Activated CD4-positive, alpha-beta T cell treated with anti-CD3 and anti-CD28 coated beads for 1 hour (primary cell): Measurements from ENCODE around the gene FOXJ3.
"Not testable (repeated sequence)": the region's sequence is repeated elsewhere in the genome, so short reads cannot be mapped to it uniquely, and the experiment has no call there.

Experiments used
- DNase-seq: peaks from one replicate; pipeline ENCODE4 v3.0.0-alpha.2; 2020

The FOXJ3 gene

DNA sequence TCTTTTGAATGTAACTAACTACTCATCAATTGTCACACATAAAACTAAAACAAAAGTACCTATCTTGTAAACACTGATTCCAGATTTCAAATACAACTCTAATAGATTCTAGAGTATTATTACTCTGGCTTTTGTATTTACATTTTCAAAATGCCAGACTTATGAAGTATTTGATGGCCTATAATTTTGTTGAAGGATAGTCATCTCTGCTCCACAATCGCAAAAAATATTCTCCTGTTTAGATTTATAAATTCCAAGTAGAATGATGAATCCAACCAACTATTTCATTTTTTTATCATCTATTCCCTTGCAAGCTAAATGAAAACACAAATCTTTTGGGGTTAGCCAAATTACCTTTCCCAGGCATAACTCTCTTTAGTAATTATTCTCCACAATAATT lies 95.5 kb downstream of the FOXJ3 start:
- DNase-seq: no peak

DNA sequence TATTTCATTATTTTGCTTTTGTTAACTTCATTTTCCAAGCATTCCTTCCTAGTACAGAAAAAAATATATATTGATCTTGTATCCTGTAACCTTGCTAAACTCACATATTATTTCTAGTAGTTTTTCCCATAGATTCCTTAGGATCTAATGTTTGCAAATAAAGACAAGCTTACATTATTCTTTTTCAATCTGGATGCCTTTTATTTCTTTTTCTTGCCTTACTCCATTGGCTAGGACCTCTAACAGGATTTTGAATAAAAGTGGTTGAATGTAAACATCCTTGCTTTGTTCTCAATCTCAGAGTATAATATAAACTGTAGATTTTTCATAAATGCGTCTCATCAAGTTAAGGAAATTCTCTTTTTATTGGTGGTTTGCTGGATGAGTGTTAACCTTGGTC lies 96.0 kb downstream of the FOXJ3 start:
- no peak for DNase-seq

DNA sequence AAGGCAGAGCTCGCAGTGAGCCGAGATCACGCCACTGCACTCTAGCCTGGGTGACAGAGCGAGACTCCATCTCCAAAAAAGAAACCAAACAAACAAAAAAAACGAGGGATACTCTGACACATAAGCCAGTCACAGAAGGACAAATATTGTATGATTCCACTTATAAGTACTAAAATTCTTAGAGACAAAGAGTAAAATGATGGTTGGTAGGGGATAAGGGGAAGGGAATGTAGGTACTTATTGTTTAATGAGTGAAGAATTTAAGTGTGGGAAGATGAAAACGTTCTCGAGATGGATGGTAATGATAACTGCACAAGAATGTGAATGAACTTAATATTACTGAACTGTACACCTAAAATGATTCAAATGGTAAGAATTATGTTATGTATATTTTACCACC lies 103.8 kb downstream of the FOXJ3 start:
- DNase-seq: no peak

DNA sequence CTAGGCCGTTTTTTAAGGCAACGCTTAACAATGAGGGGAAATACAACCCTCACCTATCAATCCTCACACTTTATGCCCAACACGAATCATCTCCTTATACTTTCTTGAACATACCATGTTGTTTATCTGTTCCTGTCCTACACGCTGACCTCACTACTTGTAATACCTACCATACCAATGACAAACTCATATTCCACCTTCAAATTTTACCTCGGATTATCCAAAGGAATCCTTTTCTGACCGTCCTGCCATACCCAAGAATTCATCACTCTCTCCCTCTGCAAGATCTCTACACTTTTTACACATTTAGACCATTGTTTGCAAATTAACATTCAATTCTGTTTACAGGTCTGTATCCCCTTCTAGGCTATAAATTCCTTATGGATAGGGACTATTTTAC lies 106.1 kb downstream of the FOXJ3 start:
- no peak for DNase-seq

DNA sequence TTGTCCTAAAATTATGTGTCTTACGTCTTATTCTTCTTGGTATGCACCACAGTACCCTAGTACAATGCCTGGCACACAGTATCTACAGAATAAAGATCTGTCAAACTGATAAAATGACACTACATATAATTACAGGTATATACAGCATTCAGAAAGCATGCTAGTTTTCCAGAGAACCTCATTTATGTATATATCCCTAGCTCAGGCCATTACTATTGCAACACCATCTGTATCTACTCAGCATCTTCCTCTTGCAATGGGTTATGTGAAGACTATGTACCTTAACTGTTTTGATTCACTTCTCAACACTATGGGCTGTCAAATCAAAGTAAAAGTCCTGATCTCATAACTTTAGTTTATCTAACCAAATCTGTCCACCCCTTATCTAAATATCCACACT lies 112.0 kb downstream of the FOXJ3 start:
- no peak for DNase-seq

GRCh38 chr1:42221952-42222606 lies 113.0 kb downstream of the FOXJ3 start:
- DNase-seq: no peak

- no peak for DNase-seq
Observed at GRCh38 chr1:42221456-42221855, 113.6 kb downstream of the FOXJ3 start.

DNA sequence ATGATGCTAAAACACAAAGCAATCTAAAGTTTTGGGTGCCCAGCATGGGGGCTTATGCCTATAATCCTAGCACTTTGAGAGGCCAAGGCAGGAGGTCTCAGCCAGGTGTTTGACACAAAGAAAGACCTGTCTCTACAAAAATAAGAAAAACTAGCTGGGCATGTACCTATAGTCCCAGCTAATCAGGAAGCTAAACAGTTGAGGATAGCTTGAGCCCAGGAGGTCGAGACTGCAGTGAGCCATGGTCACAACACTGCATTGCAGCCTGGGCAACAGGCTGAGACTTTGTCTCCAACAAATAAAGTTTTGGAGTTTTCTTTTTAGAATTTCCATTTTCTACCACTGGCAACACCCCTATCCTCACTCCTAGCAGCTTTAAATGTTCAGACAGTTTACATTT lies 115.4 kb downstream of the FOXJ3 start:
- no peak for DNase-seq

GRCh38 chr1:42214447-42214871 lies 120.6 kb downstream of the FOXJ3 start:
- no peak for DNase-seq

- no peak for DNase-seq
Observed at GRCh38 chr1:42211224-42211623, 123.8 kb downstream of the FOXJ3 start.

GRCh38 chr1:42210421-42211133 lies 124.5 kb downstream of the FOXJ3 start:
- DNase-seq: no peak

GRCh38 chr1:42209526-42210251 lies 125.3 kb downstream of the FOXJ3 start:
- no peak for DNase-seq

DNA sequence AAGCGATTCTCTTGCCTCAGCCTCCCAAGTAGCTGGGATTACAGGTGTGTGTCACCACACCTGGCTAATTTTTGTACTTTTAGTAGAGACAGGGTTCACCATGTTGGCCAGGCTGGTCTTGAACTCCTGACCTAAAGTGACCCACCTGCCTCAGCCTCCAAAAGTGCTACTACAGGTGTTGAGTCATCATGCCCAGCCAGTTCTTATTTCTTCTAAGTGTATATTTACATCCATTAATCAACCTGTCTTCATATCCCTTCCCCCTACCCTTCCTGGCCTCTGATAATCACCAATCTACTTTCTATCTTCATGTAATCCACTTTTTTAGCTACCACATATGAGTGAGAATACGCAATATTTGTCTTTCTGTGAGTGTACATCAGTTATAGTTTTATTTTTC lies 128.1 kb downstream of the FOXJ3 start:
- not testable (repeated sequence) for DNase-seq

DNA sequence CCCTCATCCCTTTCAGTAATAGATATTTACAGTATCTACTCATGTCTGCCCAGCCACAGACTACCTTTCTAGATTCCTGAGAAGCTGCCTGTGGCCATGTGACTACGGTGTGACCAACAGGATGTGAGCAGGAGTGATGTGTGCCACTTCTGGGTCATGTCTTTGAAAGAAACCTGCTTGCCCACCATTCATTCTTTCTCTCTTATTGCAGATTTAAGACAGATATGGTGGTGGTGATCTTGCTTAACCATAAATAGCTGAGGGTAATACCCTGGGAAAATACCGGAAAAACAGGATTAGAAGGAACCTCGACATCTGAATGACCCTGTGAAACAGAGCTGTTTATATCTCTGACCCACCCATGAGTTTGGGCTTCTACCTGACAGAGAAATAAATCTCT lies 128.9 kb downstream of the FOXJ3 start:
- DNase-seq: no peak

GRCh38 chr1:42201986-42202385 lies 133.0 kb downstream of the FOXJ3 start:
- DNase-seq: no peak

DNA sequence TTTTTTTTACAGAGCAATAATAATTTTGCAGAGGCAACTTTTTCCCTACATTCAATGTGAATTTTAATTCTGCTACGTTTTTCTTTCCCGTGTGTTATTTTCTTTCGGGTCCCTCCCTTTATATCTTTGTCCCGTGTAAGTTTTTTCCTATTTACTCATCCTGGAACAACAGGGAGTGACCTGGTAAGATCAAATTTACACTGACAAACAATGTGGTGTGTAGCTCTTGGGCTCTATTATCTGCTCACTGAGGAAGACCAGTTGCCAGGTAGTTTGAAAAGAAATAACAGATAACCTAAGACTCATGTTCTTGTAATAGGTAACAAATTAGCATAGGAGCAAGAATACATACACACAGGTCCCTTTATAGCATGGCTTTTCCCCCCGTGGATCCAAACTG lies 136.8 kb downstream of the FOXJ3 start:
- no peak for DNase-seq

GRCh38 chr1:42195841-42196240 lies 139.2 kb downstream of the FOXJ3 start:
- no peak for DNase-seq

DNA sequence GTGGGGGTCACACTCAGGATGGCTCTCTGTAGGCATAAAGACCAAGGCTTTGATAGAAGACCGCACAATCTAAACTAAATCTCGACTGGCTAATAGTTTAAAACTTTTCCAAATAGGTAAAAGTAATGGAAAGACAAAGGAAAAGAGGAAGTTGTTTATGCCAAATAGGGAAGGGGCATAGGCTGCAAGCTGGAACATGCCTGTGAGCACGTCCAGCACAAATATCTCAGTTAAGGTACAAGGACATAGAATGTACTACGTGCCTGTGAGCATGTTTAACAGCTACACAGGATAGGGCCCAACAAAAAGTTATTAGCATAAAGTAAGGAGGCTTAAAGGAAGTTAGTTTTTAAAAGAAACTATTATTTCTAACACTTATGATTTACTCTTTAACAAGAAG lies 142.9 kb downstream of the FOXJ3 start:
- DNase-seq: no peak

- DNase-seq: no peak
Observed at GRCh38 chr1:42191319-42191718, 143.7 kb downstream of the FOXJ3 start.

- no peak for DNase-seq
Observed at GRCh38 chr1:42189931-42190853, 144.8 kb downstream of the FOXJ3 start.

DNA sequence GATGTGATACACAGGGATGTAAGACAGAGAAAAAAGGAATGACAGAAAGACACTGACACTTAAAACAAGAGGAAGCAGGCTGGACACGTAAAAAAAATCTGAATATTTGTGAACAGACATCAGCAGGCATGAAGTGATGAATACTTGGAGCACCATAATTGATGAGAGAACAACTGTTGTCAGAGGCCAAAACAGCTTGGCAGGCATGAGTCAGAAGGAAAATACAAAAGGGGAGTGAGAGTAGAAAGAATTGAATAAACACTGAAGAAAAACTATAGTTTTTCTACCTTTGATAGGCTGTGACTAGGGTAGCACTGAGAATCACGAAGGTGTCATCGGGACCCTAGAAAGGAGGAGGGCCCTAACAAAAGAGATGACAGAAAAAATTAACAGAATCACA lies 148.9 kb downstream of the FOXJ3 start:
- no peak for DNase-seq

DNA sequence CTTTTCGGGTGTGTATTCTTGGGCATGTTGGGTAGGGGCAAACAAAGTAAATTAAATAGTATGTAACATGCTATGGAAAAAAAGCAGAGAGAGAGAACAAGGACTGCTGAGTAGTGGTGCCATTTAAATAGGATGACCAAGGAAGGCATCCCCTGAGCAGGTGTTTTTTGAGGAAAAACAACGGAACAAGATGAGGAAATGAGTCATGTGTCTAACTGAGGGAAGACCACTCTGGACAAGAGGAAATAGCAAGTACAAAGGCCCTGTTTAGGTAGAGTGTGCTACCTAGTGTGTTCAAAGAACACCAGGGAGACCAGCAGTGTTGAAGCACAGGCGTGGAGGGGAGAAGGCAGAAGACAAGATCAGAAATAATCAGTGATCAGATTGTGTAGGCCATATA lies 150.4 kb downstream of the FOXJ3 start:
- no peak for DNase-seq

DNA sequence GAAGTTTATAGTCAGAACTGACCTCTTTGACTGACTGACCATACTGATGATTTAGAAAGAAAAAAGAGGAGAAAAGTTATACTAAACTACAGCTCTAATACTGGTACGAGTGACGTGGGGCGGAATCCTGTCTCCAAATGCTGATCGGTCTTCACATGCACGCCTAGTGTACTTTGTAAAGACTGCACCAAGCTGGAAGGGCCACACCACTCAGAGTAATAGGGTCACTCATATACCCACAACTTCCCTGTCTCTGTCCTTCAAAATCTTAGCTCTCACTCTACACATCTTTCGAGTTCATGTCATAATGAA lies 151.1 kb downstream of the FOXJ3 start:
- DNase-seq: no peak
